Nephron progenitor cell (in vitro differentiated cells): ENCODE results near the gene CEP112.

Source experiments
- DNase-seq: peaks from one replicate; pipeline ENCODE4 v3.0.0; 2021
- H3K27ac Mint-ChIP-seq: 2 replicates; pipeline ENCODE4 v1.8.0; 2021; ENCODE audit warnings: mild to moderate bottlenecking, moderate library complexity, mixed read lengths
- H3K27me3 Mint-ChIP-seq: 2 replicates; pipeline ENCODE4 v1.8.0; 2021; ENCODE audit warnings: mild to moderate bottlenecking, low read depth, mixed read lengths; ENCODE audit not compliant: poor library complexity
- H3K36me3 Mint-ChIP-seq: 2 replicates; pipeline ENCODE4 v1.8.0; 2021; ENCODE audit warnings: low read depth, mixed read lengths
- H3K4me1 Mint-ChIP-seq: 2 replicates; pipeline ENCODE4 v1.8.0; 2021; ENCODE audit warnings: mixed read lengths
- H3K4me3 Mint-ChIP-seq: 2 replicates; pipeline ENCODE4 v1.8.0; 2021; ENCODE audit warnings: mild to moderate bottlenecking, moderate library complexity, mixed read lengths
- H3K9me3 Mint-ChIP-seq: 2 replicates; pipeline ENCODE4 v1.8.0; 2021; ENCODE audit warnings: mild to moderate bottlenecking, moderate library complexity, mixed read lengths
- TF ChIP-seq, protein P1 (sequence below): fragments of 200-600 bp; sonication (generic); IDR thresholded peaks from 2 replicates; pipeline ENCODE4 v1.5.0; 2021; ENCODE audit warnings: antibody characterized with exemption

Gene CEP112

DNA sequence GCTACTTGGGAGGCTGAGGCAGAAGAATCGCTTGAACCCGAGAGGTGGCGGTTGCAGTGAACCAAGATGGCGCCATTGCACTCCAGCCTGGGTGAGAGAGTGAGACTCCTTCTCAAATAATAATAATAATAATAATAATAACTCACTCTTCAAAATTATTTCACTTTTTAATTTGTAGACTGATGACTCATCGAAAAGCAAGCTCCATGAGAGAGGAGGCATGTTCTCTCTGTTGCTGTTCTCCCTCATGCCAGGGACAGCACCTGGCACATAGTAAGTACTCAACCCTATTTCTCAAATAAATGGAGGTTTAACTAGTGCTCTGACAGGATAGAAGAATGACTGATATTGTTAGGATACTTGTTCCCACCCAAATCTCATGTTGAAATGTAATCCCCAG, 265.3 kb downstream of the CEP112 start:
- peaks cover 36% of the 10 kb centered on the region for H3K36me3 Mint-ChIP-seq
- no peak overlapping the region for H3K4me3 Mint-ChIP-seq
- TF ChIP-seq, protein P1, sequence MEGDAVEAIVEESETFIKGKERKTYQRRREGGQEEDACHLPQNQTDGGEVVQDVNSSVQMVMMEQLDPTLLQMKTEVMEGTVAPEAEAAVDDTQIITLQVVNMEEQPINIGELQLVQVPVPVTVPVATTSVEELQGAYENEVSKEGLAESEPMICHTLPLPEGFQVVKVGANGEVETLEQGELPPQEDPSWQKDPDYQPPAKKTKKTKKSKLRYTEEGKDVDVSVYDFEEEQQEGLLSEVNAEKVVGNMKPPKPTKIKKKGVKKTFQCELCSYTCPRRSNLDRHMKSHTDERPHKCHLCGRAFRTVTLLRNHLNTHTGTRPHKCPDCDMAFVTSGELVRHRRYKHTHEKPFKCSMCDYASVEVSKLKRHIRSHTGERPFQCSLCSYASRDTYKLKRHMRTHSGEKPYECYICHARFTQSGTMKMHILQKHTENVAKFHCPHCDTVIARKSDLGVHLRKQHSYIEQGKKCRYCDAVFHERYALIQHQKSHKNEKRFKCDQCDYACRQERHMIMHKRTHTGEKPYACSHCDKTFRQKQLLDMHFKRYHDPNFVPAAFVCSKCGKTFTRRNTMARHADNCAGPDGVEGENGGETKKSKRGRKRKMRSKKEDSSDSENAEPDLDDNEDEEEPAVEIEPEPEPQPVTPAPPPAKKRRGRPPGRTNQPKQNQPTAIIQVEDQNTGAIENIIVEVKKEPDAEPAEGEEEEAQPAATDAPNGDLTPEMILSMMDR, result no peak
- H3K27ac Mint-ChIP-seq, result no peak overlapping the region
- H3K4me1 Mint-ChIP-seq, result no peaks in the 10 kb centered on the region
- H3K9me3 Mint-ChIP-seq, result peaks cover 18% of the 10 kb centered on the region
- H3K27me3 Mint-ChIP-seq, result peaks cover 2% of the 10 kb centered on the region
- DNase-seq, result no peak

DNA sequence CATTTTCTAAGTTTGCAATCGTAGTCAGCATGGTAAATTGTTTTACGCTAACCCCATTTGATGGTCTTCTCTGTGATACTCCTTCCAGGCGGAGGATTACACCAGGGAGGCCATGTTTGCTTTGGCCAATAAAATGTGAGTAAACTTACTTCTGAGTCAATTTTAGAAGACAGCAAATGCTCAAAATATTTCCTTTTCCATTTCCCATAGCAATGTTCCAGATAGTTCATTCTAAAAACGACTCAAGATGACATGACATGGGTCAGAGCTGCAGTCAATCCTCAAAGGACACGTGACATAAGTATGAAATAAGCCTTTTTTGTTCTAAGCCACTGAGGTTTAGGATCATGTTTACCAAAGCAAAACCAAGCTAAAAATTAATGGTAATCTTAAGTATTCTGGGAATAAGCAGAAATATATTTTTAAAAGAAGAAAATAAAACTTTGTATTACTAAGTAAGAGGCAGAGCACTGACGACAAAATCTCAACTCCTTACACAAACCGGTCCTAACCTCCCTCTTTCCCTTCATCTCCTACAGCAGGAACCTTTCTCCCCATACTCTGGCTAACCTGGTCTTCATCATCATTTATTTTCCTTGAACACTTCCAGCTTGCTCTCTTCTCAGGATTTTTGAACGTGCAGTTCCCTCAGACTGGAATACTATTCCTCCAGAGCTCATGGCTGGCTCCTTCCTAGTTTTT, 266.2 kb downstream of the CEP112 start:
- DNase-seq, result no peak

DNA sequence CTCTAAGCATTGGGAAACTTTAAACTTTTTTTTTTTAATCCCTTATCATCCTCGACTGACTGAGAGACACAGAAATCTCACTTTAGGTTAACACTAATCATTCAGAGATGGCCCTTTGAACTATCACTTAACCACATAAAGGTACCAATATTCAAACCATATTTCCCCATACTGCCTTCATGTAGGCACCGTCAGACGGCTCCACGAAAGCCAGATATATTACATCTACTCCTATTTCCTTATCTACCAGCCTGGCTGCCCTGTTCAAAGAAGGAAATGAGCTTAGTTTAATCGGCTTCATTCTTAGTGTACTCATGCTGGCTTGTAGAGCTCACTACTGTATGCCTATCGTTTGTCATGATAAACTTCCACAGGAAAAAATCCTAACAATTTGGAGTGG, 270.9 kb downstream of the CEP112 start:
- peaks cover 27% of the 10 kb centered on the region for H3K36me3 Mint-ChIP-seq

More for the DNA sequence above, 266.2 kb downstream of the CEP112 start:
- Mint-ChIP-seq H3K36me3 (peaks cover 33% of the 10 kb centered on the region), H3K4me1 (no peaks in the 10 kb centered on the region), H3K27me3 (peaks cover 3% of the 10 kb centered on the region), H3K9me3 (peaks cover 18% of the 10 kb centered on the region), H3K27ac (no peak overlapping the region), H3K4me3 (no peak overlapping the region)
- TF ChIP-seq, protein P1, result no peak

DNA sequence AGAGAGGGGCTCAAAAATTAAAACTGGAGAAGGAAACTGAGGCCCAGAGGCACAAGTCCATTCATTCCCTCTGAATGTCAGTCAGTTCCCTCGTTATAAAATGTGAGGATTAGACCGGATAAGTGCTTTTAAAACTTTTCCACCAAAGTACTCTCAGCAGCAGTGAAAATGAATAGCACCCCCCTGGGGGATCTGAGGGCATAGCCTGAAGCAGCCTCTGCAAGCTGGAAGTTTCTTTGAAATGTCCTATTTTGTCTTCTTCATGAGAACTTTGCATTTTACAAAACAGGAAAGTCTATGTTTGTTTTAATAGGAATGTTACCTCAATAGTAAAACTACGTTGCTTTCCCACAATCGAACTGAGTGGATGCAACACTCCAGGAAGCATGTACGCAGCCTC, 273.0 kb downstream of the CEP112 start:
- Mint-ChIP-seq H3K4me3 (no peak overlapping the region), H3K4me1 (peaks cover 16% of the 10 kb centered on the region), H3K27me3 (peaks cover 6% of the 10 kb centered on the region), H3K36me3 (peaks cover 20% of the 10 kb centered on the region), H3K9me3 (no peaks in the 10 kb centered on the region), H3K27ac (peak overlapping the region; percentile 81)
- DNase-seq, result no peak
- TF ChIP-seq, protein P1, result no peak

More for the DNA sequence above, 270.9 kb downstream of the CEP112 start:
- Mint-ChIP-seq H3K9me3 (peaks cover 11% of the 10 kb centered on the region), H3K27ac (peak overlapping the region; percentile 15), H3K27me3 (peaks cover 8% of the 10 kb centered on the region), H3K4me3 (no peak overlapping the region), H3K4me1 (peaks cover 16% of the 10 kb centered on the region)
- TF ChIP-seq, protein P1, result no peak
- DNase-seq, result no peak

DNA sequence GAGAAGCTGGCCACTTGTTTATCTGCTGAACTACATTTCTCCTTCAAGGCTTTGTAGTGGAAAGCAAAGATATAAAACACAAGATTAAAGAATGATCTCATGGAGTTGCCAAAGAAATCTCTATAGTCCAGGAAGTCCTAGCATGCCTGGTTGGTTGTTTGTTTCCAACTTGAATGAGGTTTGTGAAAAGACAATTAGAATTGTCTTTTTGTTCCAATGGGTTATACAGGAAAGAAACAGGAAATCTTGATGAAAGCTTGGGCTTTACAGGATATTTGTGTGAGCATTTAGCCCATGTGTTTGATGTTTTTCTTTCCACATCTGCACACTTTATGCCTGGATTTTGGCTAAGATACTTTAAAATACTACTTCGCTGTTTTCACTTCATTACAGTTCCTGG, 273.4 kb downstream of the CEP112 start:
- Mint-ChIP-seq H3K27me3 (peaks cover 6% of the 10 kb centered on the region), H3K27ac (peak overlapping the region; percentile 81), H3K4me1 (peaks cover 16% of the 10 kb centered on the region), H3K9me3 (no peaks in the 10 kb centered on the region), H3K4me3 (no peak overlapping the region), H3K36me3 (peaks cover 20% of the 10 kb centered on the region)
- TF ChIP-seq, protein P1, result no peak
- no peak for DNase-seq

DNA sequence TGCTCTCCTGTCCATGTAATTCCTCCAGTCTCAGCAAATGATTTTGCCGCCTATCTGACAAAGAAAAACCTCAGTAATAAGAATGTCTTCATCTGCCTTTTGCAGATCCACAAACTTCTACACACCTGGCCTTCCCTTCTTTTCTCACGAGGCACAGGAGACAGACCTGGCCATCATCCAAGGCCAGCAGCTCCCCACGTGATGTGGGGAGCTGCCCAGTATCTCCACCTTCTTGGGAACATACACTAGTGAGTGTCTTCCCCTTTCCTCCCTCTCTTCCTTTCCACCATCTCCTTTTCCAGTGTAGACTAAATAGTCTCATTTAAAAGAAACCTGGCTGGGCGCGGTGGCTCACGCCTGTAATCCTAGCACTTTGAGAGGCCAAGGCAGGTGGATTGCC, 274.4 kb downstream of the CEP112 start:
- H3K4me1 Mint-ChIP-seq, result peaks cover 16% of the 10 kb centered on the region
- H3K36me3 Mint-ChIP-seq, result peaks cover 21% of the 10 kb centered on the region
- no peak for DNase-seq
- peaks cover 6% of the 10 kb centered on the region for H3K27me3 Mint-ChIP-seq
- no peak overlapping the region for H3K4me3 Mint-ChIP-seq
- no peaks in the 10 kb centered on the region for H3K9me3 Mint-ChIP-seq
- TF ChIP-seq, protein P1, result no peak
- no peak overlapping the region for H3K27ac Mint-ChIP-seq
